ENCODE data around the gene EOMES.
"Not testable (repeated sequence)": the region's sequence is repeated elsewhere in the genome, so short reads cannot be mapped to it uniquely, and the experiment has no call there.

Gene EOMES

GRCh38 chr3:27721717-27722564 is at the start of gene EOMES:
EOMES (minus strand) TSS chr3:27722323; CDS start chr3:27722294, 29 bp downstream.
- H3K27me3 ChIP-seq (ENCODE audit: insufficient read depth, low read depth): no peaks in the 10 kb centered on the region
- no peaks in the 10 kb centered on the region for H4K20me1 ChIP-seq (ENCODE audit: insufficient read depth)
- H3K36me3 ChIP-seq (ENCODE audit: insufficient read depth): no peaks in the 10 kb centered on the region
- TF ChIP-seq CTCF (conservative IDR thresholded peaks at IDR 0.05; ENCODE audit: low read depth, low read length): peak; percentile 26; the same call in 1 of the 2 replicates
- peak within 1 kb of the TSS; percentile 60; the same call in 1 of the 2 replicates for H3K9ac ChIP-seq
- H3K79me2 ChIP-seq (ENCODE audit: insufficient read depth, low read depth): no peaks in the 10 kb centered on the region
- no peaks in the 10 kb centered on the region for H3K4me1 ChIP-seq (ENCODE audit: low read depth, poor library complexity, severe bottlenecking)
- H3K4me3 ChIP-seq (IDR thresholded peaks at IDR 0.05; ENCODE audit: insufficient read depth, low read depth, low read length): no peak within 1 kb of the TSS
- H3K4me2 ChIP-seq: peak within 1 kb of the TSS; percentile 54; the same call in 1 of the 2 replicates
- H2AFZ ChIP-seq (ENCODE audit: low read depth): peak within 1 kb of the TSS; percentile 67
- peak within 1 kb of the TSS; percentile 62 for H3K27ac ChIP-seq

- H3K36me3 ChIP-seq (ENCODE audit: insufficient read depth); H3K27me3 ChIP-seq (ENCODE audit: insufficient read depth, low read depth); H3K27ac ChIP-seq: not testable (repeated sequence)
Observed at GRCh38 chr3:27770384-27770783, 48.3 kb upstream of the EOMES start.

GRCh38 chr3:27767000-27767399 is 44.9 kb upstream of the EOMES start:
- no peaks in the 10 kb centered on the region for H3K36me3 ChIP-seq (ENCODE audit: insufficient read depth)
- H3K4me2 ChIP-seq: no peak overlapping the region
- no peak overlapping the region for H3K4me3 ChIP-seq (IDR thresholded peaks at IDR 0.05; ENCODE audit: insufficient read depth, low read depth, low read length)
- TF ChIP-seq CTCF (conservative IDR thresholded peaks at IDR 0.05; ENCODE audit: low read depth, low read length): no peak
- no peaks in the 10 kb centered on the region for H3K79me2 ChIP-seq (ENCODE audit: insufficient read depth, low read depth)
- H4K20me1 ChIP-seq (ENCODE audit: insufficient read depth): no peaks in the 10 kb centered on the region
- H2AFZ ChIP-seq (ENCODE audit: low read depth): no peak overlapping the region
- no peak overlapping the region for H3K9ac ChIP-seq
- H3K4me1 ChIP-seq (ENCODE audit: low read depth, poor library complexity, severe bottlenecking): no peaks in the 10 kb centered on the region
- H3K27me3 ChIP-seq (ENCODE audit: insufficient read depth, low read depth): no peaks in the 10 kb centered on the region
- no peak overlapping the region for H3K27ac ChIP-seq

More at GRCh38 chr3:27770384-27770783, 48.3 kb upstream of the EOMES start:
- H3K4me2 ChIP-seq; H3K4me1 ChIP-seq (ENCODE audit: low read depth, poor library complexity, severe bottlenecking); H4K20me1 ChIP-seq (ENCODE audit: insufficient read depth); H3K79me2 ChIP-seq (ENCODE audit: insufficient read depth, low read depth); H3K9ac ChIP-seq; H3K4me3 ChIP-seq (IDR thresholded peaks at IDR 0.05; ENCODE audit: insufficient read depth, low read depth, low read length); H2AFZ ChIP-seq (ENCODE audit: low read depth): not testable (repeated sequence)

GRCh38 chr3:27758083-27758482 is 36.0 kb upstream of the EOMES start:
- TF ChIP-seq CTCF (conservative IDR thresholded peaks at IDR 0.05; ENCODE audit: low read depth, low read length): no peak
- Histone ChIP-seq H2AFZ (ENCODE audit: low read depth) (no peak overlapping the region), H3K79me2 (ENCODE audit: insufficient read depth, low read depth) (no peaks in the 10 kb centered on the region), H3K9ac (no peak overlapping the region), H3K4me2 (no peak overlapping the region), H4K20me1 (ENCODE audit: insufficient read depth) (no peaks in the 10 kb centered on the region), H3K4me3 (IDR thresholded peaks at IDR 0.05; ENCODE audit: insufficient read depth, low read depth, low read length) (no peak overlapping the region), H3K27ac (no peak overlapping the region), H3K27me3 (ENCODE audit: insufficient read depth, low read depth) (no peaks in the 10 kb centered on the region), H3K4me1 (ENCODE audit: low read depth, poor library complexity, severe bottlenecking) (peaks cover 3% of the 10 kb centered on the region), H3K36me3 (ENCODE audit: insufficient read depth) (no peaks in the 10 kb centered on the region)

- Histone ChIP-seq H3K4me1 (ENCODE audit: low read depth, poor library complexity, severe bottlenecking) (peaks cover 9% of the 10 kb centered on the region), H3K9ac (no peak overlapping the region), H2AFZ (ENCODE audit: low read depth) (no peak overlapping the region), H3K4me2 (no peak overlapping the region), H4K20me1 (ENCODE audit: insufficient read depth) (no peaks in the 10 kb centered on the region), H3K79me2 (ENCODE audit: insufficient read depth, low read depth) (no peaks in the 10 kb centered on the region), H3K36me3 (ENCODE audit: insufficient read depth) (no peaks in the 10 kb centered on the region), H3K4me3 (IDR thresholded peaks at IDR 0.05; ENCODE audit: insufficient read depth, low read depth, low read length) (no peak overlapping the region), H3K27me3 (ENCODE audit: insufficient read depth, low read depth) (no peaks in the 10 kb centered on the region), H3K27ac (no peak overlapping the region)
- no peak for TF ChIP-seq CTCF (conservative IDR thresholded peaks at IDR 0.05; ENCODE audit: low read depth, low read length)
Observed at GRCh38 chr3:27756877-27757276, 34.8 kb upstream of the EOMES start.

Measured in KMS-11 (cell line).